ENCODE data around the gene FXYD3. TPM values are rescaled to one million over a fixed set of nuclear protein-coding genes. Genes with fewer than 3 reads are reported as not detected.

FXYD3 gene
- total RNA-seq, 1 experiment from 2014 or later = 17.4 TPM

DNA sequence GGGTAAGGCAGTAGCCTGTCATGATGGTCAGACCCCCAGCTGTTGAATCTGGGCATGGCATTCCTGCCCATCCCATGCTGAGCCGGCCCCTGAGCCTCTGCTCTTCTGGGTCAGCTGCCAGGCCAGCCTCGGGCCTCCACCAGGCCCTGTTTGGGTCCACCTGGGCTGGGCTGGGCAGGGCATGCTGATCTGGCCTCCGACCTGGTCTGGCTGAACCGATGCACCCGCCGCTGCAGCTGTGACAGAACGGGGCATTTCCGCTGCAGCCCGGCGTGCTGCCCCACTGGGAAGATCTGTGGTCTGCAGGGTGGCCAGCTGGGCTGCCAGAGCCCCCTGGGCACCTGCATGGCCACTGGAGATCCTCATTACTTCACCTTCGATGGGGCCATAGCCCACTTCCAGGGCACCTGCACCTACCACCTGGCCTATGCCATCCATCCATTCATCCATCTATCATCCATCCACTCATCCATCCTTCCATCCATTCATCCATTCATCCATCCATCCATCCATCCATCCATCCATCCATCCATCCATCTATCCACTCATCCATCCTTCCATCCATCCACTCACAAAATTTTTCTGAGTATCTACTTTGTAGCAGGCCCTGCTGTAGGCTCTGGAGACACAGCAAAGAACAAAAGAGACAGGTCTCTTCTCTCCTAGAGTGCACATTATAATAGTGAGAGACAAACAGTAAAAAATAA, 21.5 kb upstream of the FXYD3 start:
- no peak for TF ChIP-seq MAX (IDR thresholded peaks at IDR 0.05)
- TF ChIP-seq FOSL1 (IDR thresholded peaks at IDR 0.05; ENCODE audit: low read depth) = no peak
- TF ChIP-seq CEBPB (IDR thresholded peaks at IDR 0.05; ENCODE audit: low read depth) = no peak
- no peak for TF ChIP-seq ZFX (IDR thresholded peaks at IDR 0.05)
- TF ChIP-seq ZNF274 (IDR thresholded peaks at IDR 0.05; ENCODE audit: low read depth, low read length) = no peak
- TF ChIP-seq YY1 (IDR thresholded peaks at IDR 0.05; ENCODE audit: extremely low read depth, insufficient replicate concordance, low read depth, low read length) = no peak
- no peak for TF ChIP-seq REST (IDR thresholded peaks at IDR 0.05; ENCODE audit: low read depth)
- TF ChIP-seq SIN3A (IDR thresholded peaks at IDR 0.05; ENCODE audit: low read depth) = no peak
- TF ChIP-seq ELF1 (IDR thresholded peaks at IDR 0.05; ENCODE audit: borderline replicate concordance, low read depth) = no peak
- TF ChIP-seq POLR2AphosphoS5 (IDR thresholded peaks at IDR 0.05; ENCODE audit: low read depth, low read length) = no peak
- no peak for TF ChIP-seq EZH2 (IDR thresholded peaks at IDR 0.05)
- Histone ChIP-seq H3K4me3 (replicated peaks in 1 of 2; ENCODE audit: low read depth in 1 of 2, low read length in 2 of 2) (no peak overlapping the region), H4K20me1 (ENCODE audit: insufficient read depth) (no peaks in the 10 kb centered on the region), H3K27me3 (ENCODE audit: insufficient read depth, low read length) (no peaks in the 10 kb centered on the region), H2AFZ (ENCODE audit: low read depth, low read length, poor library complexity, severe bottlenecking) (no peak overlapping the region), H3K36me3 (ENCODE audit: control insufficient read depth in 1 of 2, insufficient read depth in 2 of 2, low read length in 2 of 2) (no peaks in the 10 kb centered on the region), H3K9me3 (ENCODE audit: control insufficient read depth in 1 of 2, insufficient read depth in 1 of 2, low read depth in 1 of 2, low read length in 2 of 2) (no peaks in the 10 kb centered on the region), H3K9ac (ENCODE audit: low read length) (no peak overlapping the region), H3K27ac (ENCODE audit: low read depth, low read length) (no peak overlapping the region), H3K9me2 (ENCODE audit: insufficient read depth) (no peaks in the 10 kb centered on the region), H3K4me1 (ENCODE audit: control insufficient read depth in 1 of 2, insufficient read depth in 2 of 2, low read length in 2 of 2) (peaks cover 0 to 10% of the 10 kb centered on the region in 2 experiments; a peak in 2 of 4 replicates), H3K79me2 (ENCODE audit: insufficient read depth, low read length) (no peaks in the 10 kb centered on the region), H3K4me2 (ENCODE audit: low read length) (no peak overlapping the region)
- no TSS peak for BruUV-seq (replicated peaks)
- no peak for ATAC-seq
- POLR2A ChIA-PET = no interaction called here
- no peak for DNase-seq (ENCODE audit: low read depth, low spot score)
- CTCF ChIA-PET = no interaction called here
- intact Hi-C loops (cut with micrococcal nuclease) = no loop called here
- RAD21 ChIA-PET (ENCODE audit: low non-redundant PET in 1 of 2, low total read pairs in 2 of 2, uncharacterized antibody in 2 of 2, unreplicated experiment in 2 of 2) = no interaction called here

Data from HCT116 (cell line).